Measurements from ENCODE around the gene SLC2A9.

SLC2A9 gene

DNA sequence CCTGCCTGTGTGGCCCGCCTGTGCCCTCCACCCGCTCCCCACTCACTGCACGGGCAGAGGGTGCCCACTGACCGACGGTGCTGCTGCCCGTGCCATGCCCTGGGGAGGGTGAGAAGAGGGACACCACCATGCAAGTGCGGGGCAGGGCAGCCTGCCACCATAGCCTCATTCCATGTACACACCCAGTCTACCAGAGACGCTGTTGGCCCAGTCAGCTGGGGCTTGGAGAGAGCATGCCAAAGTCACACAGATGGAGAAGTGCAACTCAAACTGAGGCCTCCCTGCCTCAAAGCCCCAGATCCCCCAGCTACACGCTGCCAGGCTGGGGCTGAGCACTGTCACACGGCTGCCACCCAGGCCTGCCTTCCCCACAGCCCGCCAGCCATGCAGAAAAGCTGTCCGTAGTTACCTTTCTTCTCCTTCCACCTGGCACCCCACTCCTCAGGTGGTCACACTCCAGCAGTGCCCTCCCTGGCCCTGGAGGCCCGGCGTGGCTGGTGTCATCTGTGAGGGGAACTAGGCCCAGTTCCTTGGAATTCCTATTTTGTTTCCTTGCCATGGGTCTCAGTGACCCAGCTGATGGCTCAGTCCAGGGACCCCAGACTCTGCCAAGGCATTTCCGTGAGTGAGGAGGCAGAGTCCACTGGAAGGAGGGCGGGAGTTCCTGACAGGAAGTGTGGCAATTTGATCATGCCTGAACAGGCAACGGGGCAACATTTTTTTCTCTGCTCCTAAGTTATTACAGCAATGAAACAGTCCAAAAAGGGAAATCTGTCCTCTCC lies at the start of gene SLC2A9:
Gene SLC2A9, minus strand, starts transcription at position 627 of the 782 bp plus-strand sequence. Its CDS starts 68 bp downstream, at position 559.
- DNase-seq (ENCODE audit: low read depth in 2 of 2) = peak; percentile 58 to 74
- H3K4me3 ChIP-seq (replicated peaks in 1 of 2; ENCODE audit: low read depth in 2 of 2, low read length in 2 of 2) = peak within 1 kb of the TSS; percentile 8 to 14
- TF ChIP-seq, protein P1, sequence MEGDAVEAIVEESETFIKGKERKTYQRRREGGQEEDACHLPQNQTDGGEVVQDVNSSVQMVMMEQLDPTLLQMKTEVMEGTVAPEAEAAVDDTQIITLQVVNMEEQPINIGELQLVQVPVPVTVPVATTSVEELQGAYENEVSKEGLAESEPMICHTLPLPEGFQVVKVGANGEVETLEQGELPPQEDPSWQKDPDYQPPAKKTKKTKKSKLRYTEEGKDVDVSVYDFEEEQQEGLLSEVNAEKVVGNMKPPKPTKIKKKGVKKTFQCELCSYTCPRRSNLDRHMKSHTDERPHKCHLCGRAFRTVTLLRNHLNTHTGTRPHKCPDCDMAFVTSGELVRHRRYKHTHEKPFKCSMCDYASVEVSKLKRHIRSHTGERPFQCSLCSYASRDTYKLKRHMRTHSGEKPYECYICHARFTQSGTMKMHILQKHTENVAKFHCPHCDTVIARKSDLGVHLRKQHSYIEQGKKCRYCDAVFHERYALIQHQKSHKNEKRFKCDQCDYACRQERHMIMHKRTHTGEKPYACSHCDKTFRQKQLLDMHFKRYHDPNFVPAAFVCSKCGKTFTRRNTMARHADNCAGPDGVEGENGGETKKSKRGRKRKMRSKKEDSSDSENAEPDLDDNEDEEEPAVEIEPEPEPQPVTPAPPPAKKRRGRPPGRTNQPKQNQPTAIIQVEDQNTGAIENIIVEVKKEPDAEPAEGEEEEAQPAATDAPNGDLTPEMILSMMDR (IDR thresholded peaks at IDR 0.05; ENCODE audit: low read depth, low read length) = no peak

DNA sequence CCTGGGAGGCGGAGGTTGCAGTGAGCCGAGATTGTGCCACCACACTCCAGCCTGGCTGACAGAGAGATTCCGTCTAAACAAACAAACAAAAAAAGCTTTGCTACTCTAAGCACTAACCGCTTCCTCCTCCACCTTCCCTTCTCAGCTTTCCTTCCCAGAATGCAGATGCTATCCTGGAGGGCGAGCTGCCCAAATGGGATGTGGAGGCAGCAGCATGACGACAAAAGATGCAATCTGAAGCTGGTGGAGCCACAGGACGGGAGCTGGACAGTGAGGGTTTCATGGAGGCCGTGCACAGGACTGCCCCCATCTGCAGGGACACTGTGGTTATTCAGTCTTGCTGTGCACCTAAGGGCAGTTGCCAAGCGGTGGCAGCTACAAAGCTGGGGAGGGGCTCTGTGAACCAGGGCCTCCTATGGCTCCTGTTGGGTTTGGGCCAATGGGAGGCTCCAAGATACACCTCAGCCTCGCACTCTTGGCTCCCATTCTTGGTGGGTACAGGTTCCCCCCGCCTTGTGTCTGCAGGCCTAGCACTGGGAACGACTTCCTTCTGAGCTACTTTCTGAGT lies 47.9 kb upstream of the SLC2A9 start:
- TF ChIP-seq, protein P1 (IDR thresholded peaks at IDR 0.05; ENCODE audit: low read depth, low read length) = no peak
- DNase-seq (ENCODE audit: low read depth in 2 of 2) = no peak
- H3K4me3 ChIP-seq (replicated peaks in 1 of 2; ENCODE audit: low read depth in 2 of 2, low read length in 2 of 2) = no peak overlapping the region

DNA sequence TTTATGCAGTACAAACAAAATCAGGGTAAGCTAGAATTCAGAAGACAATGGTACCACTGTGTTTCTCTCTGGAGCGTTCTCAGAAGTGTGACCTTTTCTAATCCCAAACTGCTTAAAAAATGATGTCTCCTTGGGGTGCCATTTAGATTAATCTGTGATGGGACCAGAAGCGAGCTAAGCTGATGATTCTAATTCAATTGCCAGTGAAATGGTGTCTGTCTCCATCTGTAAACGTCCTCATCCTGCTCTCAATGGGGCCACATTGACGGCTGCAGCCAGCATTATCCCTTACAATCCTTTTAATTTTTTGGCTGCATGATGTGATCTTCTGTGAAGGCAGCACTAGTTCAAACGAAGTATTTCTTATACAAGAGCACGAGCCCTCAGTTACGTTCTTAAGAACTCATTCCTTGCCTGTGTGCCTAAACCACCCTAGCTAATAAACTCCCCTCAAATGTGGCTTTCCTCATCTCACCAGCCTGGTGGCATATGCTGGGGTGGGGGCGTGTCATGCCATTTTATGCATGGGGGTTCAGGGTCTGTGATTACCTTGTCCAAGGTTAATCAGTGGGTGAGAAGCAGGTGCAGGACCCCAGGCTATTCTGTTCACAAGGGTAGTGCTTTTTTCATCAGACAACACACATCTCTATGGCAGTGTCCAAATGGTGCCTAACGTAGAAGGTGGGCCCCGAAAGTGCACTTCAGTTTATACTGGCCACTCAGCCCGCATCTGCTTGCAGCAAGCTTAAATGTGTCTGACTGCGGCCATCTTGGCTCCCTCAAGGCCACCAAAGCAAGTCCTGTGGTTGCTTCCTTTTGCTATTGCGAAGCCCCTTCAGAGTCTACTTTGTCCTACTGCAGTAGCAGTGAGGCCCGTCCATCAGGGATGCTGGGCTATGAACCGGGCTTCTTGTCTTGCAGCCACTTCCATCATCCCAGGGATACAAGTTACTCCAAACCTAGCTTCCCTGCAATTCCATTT lies 45.7 kb upstream of the SLC2A9 start:
- TF ChIP-seq, protein P1 (IDR thresholded peaks at IDR 0.05; ENCODE audit: low read depth, low read length) = no peak
- DNase-seq (ENCODE audit: low read depth in 2 of 2) = no peak
- H3K4me3 ChIP-seq (replicated peaks in 1 of 2; ENCODE audit: low read depth in 2 of 2, low read length in 2 of 2) = no peak overlapping the region

DNA sequence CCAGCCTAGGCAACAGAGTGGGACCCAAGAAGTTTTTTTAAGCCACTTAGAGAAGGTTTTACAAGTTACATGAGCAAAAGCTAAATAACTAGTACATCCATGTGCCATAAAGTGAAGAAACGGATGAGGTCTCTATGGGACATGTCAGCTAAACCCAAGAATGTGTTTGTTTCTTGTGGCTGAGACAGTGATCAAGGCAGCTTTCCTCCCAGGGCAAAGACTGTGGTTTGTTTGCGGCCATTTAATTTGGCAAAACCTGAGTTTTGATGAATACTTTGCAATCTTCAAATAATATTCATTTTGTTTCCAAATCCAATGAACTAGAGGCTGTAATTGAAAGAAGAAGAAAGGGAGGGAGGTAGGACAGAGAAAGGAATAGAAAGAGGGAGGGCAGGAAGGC lies 44.9 kb upstream of the SLC2A9 start:
- DNase-seq (ENCODE audit: low read depth in 2 of 2) = no peak

DNA sequence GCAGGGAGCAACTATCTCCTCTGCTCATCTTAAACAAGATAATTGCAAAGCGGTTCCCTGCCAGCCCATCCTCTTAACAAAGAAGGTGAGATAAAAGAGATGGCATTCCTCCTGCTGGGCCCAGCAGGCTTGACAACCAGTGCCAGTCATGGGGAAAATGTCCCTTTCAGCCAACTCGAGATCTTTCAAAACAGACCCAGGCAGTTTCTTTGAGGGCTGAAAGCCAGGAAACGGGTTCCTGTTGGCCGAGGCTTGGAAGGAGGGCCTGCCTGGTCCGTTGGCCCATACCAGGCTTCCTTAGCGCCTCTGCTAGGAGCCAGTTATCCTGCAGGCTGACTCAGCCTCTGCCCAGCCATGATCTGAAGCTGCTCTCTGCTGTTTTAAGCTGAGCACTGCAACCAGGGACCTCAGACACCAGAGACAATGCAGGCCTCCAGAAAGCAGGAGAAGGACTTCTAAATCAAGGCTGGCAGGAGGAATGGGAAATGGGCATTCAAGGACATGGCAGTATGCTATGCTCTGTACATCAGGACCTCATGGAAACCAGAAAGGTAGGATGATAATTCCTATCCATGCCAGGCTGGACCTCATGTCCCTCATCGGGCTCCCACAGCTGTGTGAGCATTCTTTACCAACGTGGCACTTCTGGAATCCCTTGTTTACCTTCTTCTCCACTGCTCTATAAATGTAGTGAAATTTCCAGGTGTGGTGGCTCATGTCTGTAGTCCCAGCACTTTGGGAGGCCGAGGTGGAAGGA lies 42.4 kb upstream of the SLC2A9 start:
- TF ChIP-seq, protein P1 (IDR thresholded peaks at IDR 0.05; ENCODE audit: low read depth, low read length) = peak; percentile 92
- H3K4me3 ChIP-seq (replicated peaks in 1 of 2; ENCODE audit: low read depth in 2 of 2, low read length in 2 of 2) = no peak overlapping the region
- DNase-seq (ENCODE audit: low read depth in 2 of 2) = peak; percentile 88 to 96

More for the DNA sequence above, 44.9 kb upstream of the SLC2A9 start:
- no peak overlapping the region for H3K4me3 ChIP-seq (replicated peaks in 1 of 2; ENCODE audit: low read depth in 2 of 2, low read length in 2 of 2)
- TF ChIP-seq, protein P1 (IDR thresholded peaks at IDR 0.05; ENCODE audit: low read depth, low read length) = no peak
